ENCODE results near the gene CYFIP2.

Gene CYFIP2

GRCh38 chr5:157350939-157351801, 85.2 kb downstream of the CYFIP2 start:
- in situ Hi-C loops (cut with HindIII; ENCODE audit: low sequenced_read_pairs), result no loop called here

- in situ Hi-C loops (cut with HindIII; ENCODE audit: low sequenced_read_pairs), result no loop called here
Measured at GRCh38 chr5:157351802-157352092, 85.8 kb downstream of the CYFIP2 start.

GRCh38 chr5:157352756-157353340, 86.9 kb downstream of the CYFIP2 start:
- in situ Hi-C loops (cut with HindIII; ENCODE audit: low sequenced_read_pairs), result no loop called here

GRCh38 chr5:157354800-157355199, 88.9 kb downstream of the CYFIP2 start:
- in situ Hi-C loops (cut with HindIII; ENCODE audit: low sequenced_read_pairs), result no loop called here

- in situ Hi-C loops (cut with HindIII; ENCODE audit: low sequenced_read_pairs), result no loop called here
Measured at GRCh38 chr5:157356576-157356975, 90.7 kb downstream of the CYFIP2 start.

GRCh38 chr5:157357823-157358222, 91.9 kb downstream of the CYFIP2 start:
- in situ Hi-C loops (cut with HindIII; ENCODE audit: low sequenced_read_pairs), result no loop called here

- in situ Hi-C loops (cut with HindIII; ENCODE audit: low sequenced_read_pairs), result no loop called here
Measured at GRCh38 chr5:157358871-157359270, 92.9 kb downstream of the CYFIP2 start.

- in situ Hi-C loops (cut with HindIII; ENCODE audit: low sequenced_read_pairs), result no loop called here
Measured at GRCh38 chr5:157359356-157360055, 93.6 kb downstream of the CYFIP2 start.

- in situ Hi-C loops (cut with HindIII; ENCODE audit: low sequenced_read_pairs), result no loop called here
Measured at GRCh38 chr5:157362012-157362411, 96.1 kb downstream of the CYFIP2 start.

GRCh38 chr5:157362502-157362901, 96.6 kb downstream of the CYFIP2 start:
- in situ Hi-C loops (cut with HindIII; ENCODE audit: low sequenced_read_pairs), result no loop called here

- in situ Hi-C loops (cut with HindIII; ENCODE audit: low sequenced_read_pairs), result no loop called here
Measured at GRCh38 chr5:157362982-157363381, 97.1 kb downstream of the CYFIP2 start.

GRCh38 chr5:157365732-157366131, 99.8 kb downstream of the CYFIP2 start:
- in situ Hi-C loops (cut with HindIII; ENCODE audit: low sequenced_read_pairs), result no loop called here

GRCh38 chr5:157366741-157367674, 101.1 kb downstream of the CYFIP2 start:
- in situ Hi-C loops (cut with HindIII; ENCODE audit: low sequenced_read_pairs), result no loop called here

- in situ Hi-C loops (cut with HindIII; ENCODE audit: low sequenced_read_pairs), result no loop called here
Measured at GRCh38 chr5:157369507-157369906, 103.6 kb downstream of the CYFIP2 start.

- in situ Hi-C loops (cut with HindIII; ENCODE audit: low sequenced_read_pairs), result no loop called here
Measured at GRCh38 chr5:157370967-157371366, 105.0 kb downstream of the CYFIP2 start.

- in situ Hi-C loops (cut with HindIII; ENCODE audit: low sequenced_read_pairs), result no loop called here
Measured at GRCh38 chr5:157371655-157372471, 105.9 kb downstream of the CYFIP2 start.

GRCh38 chr5:157372472-157372822, 106.5 kb downstream of the CYFIP2 start:
- in situ Hi-C loops (cut with HindIII; ENCODE audit: low sequenced_read_pairs), result no loop called here

- in situ Hi-C loops (cut with HindIII; ENCODE audit: low sequenced_read_pairs), result no loop called here
Measured at GRCh38 chr5:157378509-157378908, 112.6 kb downstream of the CYFIP2 start.

GRCh38 chr5:157379983-157380382, 114.1 kb downstream of the CYFIP2 start:
- in situ Hi-C loops (cut with HindIII; ENCODE audit: low sequenced_read_pairs), result loop anchor here (5.0 kb wide), 1 partner anchor 92 kb away; no protein-coding TSS in a partner anchor

- in situ Hi-C loops (cut with HindIII; ENCODE audit: low sequenced_read_pairs), result loop anchor here (5.0 kb wide), 1 partner anchor 91 kb away; no protein-coding TSS in a partner anchor
Measured at GRCh38 chr5:157381746-157382145, 115.8 kb downstream of the CYFIP2 start.
